GM12864 (cell line): ENCODE results near the gene ACAD11.
A peak's percentile ranks its signal among the peaks of the same experiment; 100 is the strongest.

Experiments used
- DNase-seq: peaks from one replicate; pipeline ENCODE4 v3.0.0-alpha.2; 2011; ENCODE audit warnings: low read depth
- H3K4me3 ChIP-seq: 2 replicates; pipeline ENCODE4 v1.5.1; 2011; ENCODE audit warnings: mild to moderate bottlenecking, low read depth, low read length, control low read depth
- CTCF ChIP-seq: IDR thresholded peaks from 2 replicates; pipeline ENCODE4 v1.5.1; 2011; ENCODE audit warnings: low read depth, mild to moderate bottlenecking, moderate library complexity, low read length, control low read depth, inconsistent platforms; ENCODE audit errors: missing control alignments

The ACAD11 gene

GRCh38 chr3:132659365-132660051 is at the start of gene ACAD11:
Gene ACAD11 (minus strand): TSS chr3:132659809. CDS start chr3:132659751, 58 bp downstream.
- peak within 1 kb of the TSS; percentile 57 for H3K4me3 ChIP-seq
- DNase-seq, result no peak
- peak; percentile 70 for TF ChIP-seq CTCF

- no peak overlapping the region for H3K4me3 ChIP-seq
- no peak for TF ChIP-seq CTCF
- DNase-seq, result no peak
Observed at GRCh38 chr3:132703733-132704132, 44.1 kb upstream of the ACAD11 start.

- no peak overlapping the region for H3K4me3 ChIP-seq
- DNase-seq, result no peak
- no peak for TF ChIP-seq CTCF
Observed at GRCh38 chr3:132695422-132695821, 35.8 kb upstream of the ACAD11 start.

- H3K4me3 ChIP-seq, result no peak overlapping the region
- no peak for TF ChIP-seq CTCF
- DNase-seq, result no peak
Observed at GRCh38 chr3:132694991-132695390, 35.4 kb upstream of the ACAD11 start.

- H3K4me3 ChIP-seq, result no peak overlapping the region
- TF ChIP-seq CTCF, result no peak
- no peak for DNase-seq
Observed at GRCh38 chr3:132690040-132690439, 30.4 kb upstream of the ACAD11 start.

GRCh38 chr3:132682201-132682600 is 22.6 kb upstream of the ACAD11 start:
- TF ChIP-seq CTCF, result no peak
- no peak for DNase-seq
- H3K4me3 ChIP-seq, result no peak overlapping the region

- TF ChIP-seq CTCF, result no peak
- no peak overlapping the region for H3K4me3 ChIP-seq
- no peak for DNase-seq
Observed at GRCh38 chr3:132681421-132681820, 21.8 kb upstream of the ACAD11 start.
